Gastroesophageal sphincter (tissue), 3 donors: ENCODE data around the gene ARFGEF2.

Source experiments
- POLR2A ChIP-seq, 2 donors: fragments of 450-650 bp; IDR thresholded peaks; one replicate each; pipeline ENCODE4 v1.6.1; 2017; ENCODE audit warnings: antibody characterized with exemption in 2 of 2, mild to moderate bottlenecking in 2 of 2, moderate library complexity in 1 of 2
- POLR2AphosphoS5 ChIP-seq: sonication (generic); formaldehyde crosslinking; IDR thresholded peaks from one replicate; pipeline ENCODE4 v1.6.1; 2017; ENCODE audit warnings: antibody characterized with exemption
- TF ChIP-seq, protein P1 (sequence below), 4 experiments: fragments of 200-600 bp in 2 of 4; fragments of 450-650 bp in 2 of 4; sonication (generic) in 1 of 4; IDR thresholded peaks; one replicate each; pipeline ENCODE4 v1.5.1; 2017 to 2019; ENCODE audit warnings: antibody characterized with exemption in 4 of 4, mild to moderate bottlenecking in 2 of 4, moderate library complexity in 2 of 4

DNA sequence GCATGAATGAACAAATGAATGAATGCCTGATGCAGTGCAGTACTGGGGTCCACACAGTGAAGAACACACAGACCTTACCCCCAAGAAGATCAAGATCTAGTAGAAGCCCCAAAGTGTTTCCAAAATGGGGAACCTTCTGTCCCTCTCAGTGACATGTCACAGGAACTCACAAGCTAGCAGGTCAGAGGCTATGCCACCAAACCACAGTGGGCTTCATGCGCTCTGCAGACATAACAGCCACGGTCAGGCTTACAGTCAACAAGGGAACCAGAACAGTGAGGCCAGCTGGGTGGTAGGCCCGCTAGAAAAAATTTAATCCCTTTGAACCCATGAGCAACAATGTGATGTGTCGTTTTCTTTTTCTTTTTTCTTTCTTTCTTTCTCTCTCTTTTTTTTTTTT, 20.2 kb upstream of the ARFGEF2 start:
- TF ChIP-seq, protein P1, sequence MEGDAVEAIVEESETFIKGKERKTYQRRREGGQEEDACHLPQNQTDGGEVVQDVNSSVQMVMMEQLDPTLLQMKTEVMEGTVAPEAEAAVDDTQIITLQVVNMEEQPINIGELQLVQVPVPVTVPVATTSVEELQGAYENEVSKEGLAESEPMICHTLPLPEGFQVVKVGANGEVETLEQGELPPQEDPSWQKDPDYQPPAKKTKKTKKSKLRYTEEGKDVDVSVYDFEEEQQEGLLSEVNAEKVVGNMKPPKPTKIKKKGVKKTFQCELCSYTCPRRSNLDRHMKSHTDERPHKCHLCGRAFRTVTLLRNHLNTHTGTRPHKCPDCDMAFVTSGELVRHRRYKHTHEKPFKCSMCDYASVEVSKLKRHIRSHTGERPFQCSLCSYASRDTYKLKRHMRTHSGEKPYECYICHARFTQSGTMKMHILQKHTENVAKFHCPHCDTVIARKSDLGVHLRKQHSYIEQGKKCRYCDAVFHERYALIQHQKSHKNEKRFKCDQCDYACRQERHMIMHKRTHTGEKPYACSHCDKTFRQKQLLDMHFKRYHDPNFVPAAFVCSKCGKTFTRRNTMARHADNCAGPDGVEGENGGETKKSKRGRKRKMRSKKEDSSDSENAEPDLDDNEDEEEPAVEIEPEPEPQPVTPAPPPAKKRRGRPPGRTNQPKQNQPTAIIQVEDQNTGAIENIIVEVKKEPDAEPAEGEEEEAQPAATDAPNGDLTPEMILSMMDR (IDR thresholded peaks at IDR 0.05), result no peak
- TF ChIP-seq POLR2AphosphoS5 (no peak), POLR2A (IDR thresholded peaks at IDR 0.05) (no peak)
